ENCODE results near the gene MYL7.

Gene MYL7

DNA sequence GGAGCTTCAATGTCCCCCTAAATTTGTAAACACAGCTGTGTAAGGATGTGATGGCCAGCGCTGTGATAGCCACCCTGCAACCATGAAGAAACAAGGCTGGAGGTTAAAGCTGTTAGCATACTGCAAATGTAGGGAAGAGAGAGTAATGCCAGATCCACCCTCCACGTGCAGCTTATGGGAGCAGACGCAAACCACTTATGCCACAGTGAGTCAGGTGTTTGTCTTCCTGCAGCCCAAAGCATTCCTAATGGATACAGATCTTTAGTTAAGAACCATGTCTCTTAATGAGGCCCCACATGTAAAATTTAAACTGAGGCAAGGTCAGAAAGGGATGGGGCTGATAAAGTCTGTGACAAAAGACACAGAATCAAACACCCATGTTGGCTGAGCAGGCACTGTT lies 13.6 kb upstream of the MYL7 start:
- H3K36me3 ChIP-seq (ENCODE audit: insufficient read depth, low read length) = no peaks in the 10 kb centered on the region
- H3K9ac ChIP-seq (ENCODE audit: low read depth, low read length) = no peak overlapping the region
- no peak overlapping the region for H3K4me3 ChIP-seq (ENCODE audit: low read length)
- H3K4me1 ChIP-seq (ENCODE audit: control insufficient read depth, insufficient read depth, low read length) = peaks cover 4% of the 10 kb centered on the region
- no peak overlapping the region for H3K4me2 ChIP-seq (ENCODE audit: low read length)
- H3K9me3 ChIP-seq (replicated peaks; ENCODE audit: low read length) = no peaks in the 10 kb centered on the region
- H3K27me3 ChIP-seq (ENCODE audit: control insufficient read depth, insufficient read depth, low read length) = peaks cover 3% of the 10 kb centered on the region

DNA sequence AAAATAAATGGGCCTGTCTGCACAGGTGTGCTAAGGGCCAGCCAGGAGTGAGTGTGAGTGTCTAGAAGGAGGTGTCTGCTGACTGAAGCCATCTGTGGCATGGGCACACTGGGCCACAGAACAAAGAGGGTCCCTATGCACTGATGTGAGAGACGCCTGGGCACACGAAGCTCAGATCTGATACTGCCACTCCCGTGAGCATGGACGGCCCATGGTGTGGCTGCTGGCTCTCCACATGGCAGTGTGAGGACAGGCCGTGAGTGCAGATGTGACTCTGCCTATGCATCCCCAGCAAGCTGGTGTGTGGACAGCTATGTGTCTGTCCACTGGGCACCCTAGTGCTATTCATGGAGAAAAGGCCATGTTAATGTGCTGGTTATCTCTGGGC lies 12.8 kb upstream of the MYL7 start:
- Histone ChIP-seq H3K9ac (ENCODE audit: low read depth, low read length) (no peak overlapping the region), H3K27me3 (ENCODE audit: control insufficient read depth, insufficient read depth, low read length) (peaks cover 3% of the 10 kb centered on the region), H3K9me3 (replicated peaks; ENCODE audit: low read length) (no peaks in the 10 kb centered on the region), H3K4me2 (ENCODE audit: low read length) (no peak overlapping the region), H3K4me3 (ENCODE audit: low read length) (no peak overlapping the region), H3K4me1 (ENCODE audit: control insufficient read depth, insufficient read depth, low read length) (peaks cover 4% of the 10 kb centered on the region), H3K36me3 (ENCODE audit: insufficient read depth, low read length) (no peaks in the 10 kb centered on the region)

DNA sequence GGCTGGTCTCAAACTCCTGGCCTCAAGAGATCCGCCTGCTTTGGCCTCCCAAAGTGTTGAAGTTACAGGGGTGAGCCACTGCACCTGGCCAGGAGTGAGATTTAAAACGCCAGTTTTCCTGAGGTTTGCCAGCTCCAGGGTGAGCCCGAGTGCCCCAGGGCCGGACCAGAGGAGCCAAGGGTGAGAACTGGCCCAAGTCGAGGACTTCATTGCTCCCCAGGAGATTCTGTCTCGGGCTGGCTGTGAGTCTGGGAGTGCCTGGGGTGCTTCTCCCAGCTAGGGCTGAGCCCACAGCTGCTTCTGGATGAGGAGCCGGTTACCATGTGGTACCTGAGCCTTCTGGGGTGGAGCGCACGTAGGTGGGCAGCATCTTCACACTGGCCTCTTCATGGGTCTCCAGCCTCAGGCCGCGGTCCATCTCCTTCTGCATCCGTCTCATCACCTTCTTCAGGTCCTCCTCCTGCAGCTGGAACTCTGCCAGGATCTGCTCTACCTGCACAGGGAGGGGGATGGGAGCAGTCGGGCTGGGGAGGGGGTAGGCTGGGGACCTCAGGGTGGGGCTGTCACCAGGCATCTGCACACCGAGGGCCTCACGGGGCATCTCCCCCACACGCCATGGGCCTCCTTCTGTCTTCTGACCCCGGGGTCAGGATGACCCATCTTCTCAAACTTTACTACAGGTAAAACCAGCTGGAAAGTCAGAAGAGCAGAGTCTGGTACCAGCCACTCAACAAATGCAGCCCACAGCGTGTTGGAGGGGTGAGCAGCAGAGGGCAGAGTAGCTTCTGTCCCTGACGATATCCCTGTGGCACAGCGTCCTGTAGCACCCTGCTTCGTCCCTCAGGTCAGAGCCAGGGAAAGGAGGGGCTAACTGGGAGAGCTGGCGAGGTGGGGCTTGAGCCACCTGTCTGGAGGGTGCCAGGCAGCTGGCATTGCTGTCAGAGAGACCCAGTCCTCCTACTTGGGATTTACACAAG lies 12.1 kb upstream of the MYL7 start:
- Histone ChIP-seq H3K4me3 (ENCODE audit: low read length) (no peak overlapping the region), H3K27me3 (ENCODE audit: control insufficient read depth, insufficient read depth, low read length) (peaks cover 3% of the 10 kb centered on the region), H3K9ac (ENCODE audit: low read depth, low read length) (no peak overlapping the region), H3K36me3 (ENCODE audit: insufficient read depth, low read length) (no peaks in the 10 kb centered on the region), H3K4me1 (ENCODE audit: control insufficient read depth, insufficient read depth, low read length) (peaks cover 4% of the 10 kb centered on the region), H3K9me3 (replicated peaks; ENCODE audit: low read length) (no peaks in the 10 kb centered on the region), H3K4me2 (ENCODE audit: low read length) (no peak overlapping the region)

DNA sequence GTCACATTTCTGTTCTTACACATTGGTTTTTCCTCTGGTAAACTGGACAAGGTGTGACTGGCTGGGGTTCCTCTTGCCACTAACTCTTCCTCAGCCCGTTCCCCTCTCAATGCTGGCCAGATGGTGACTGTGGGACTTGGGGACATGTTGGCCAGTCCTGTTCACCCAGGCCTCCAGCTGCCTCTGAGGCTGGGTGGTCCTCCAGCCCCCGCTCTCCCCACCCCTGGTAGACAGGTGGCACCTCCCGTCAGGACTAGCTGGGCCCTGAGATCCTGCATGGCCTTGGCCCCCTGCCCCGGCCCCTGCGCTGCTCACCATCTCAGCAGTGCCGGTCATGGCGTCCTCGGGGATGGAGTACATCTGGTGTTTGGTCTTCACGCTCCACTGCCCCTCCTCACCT lies 10.8 kb upstream of the MYL7 start:
- H3K4me2 ChIP-seq (ENCODE audit: low read length) = no peak overlapping the region
- H3K27me3 ChIP-seq (ENCODE audit: control insufficient read depth, insufficient read depth, low read length) = peaks cover 13% of the 10 kb centered on the region
- H3K9me3 ChIP-seq (replicated peaks; ENCODE audit: low read length) = no peaks in the 10 kb centered on the region
- H3K4me1 ChIP-seq (ENCODE audit: control insufficient read depth, insufficient read depth, low read length) = peaks cover 4% of the 10 kb centered on the region
- no peaks in the 10 kb centered on the region for H3K36me3 ChIP-seq (ENCODE audit: insufficient read depth, low read length)
- no peak overlapping the region for H3K4me3 ChIP-seq (ENCODE audit: low read length)
- H3K9ac ChIP-seq (ENCODE audit: low read depth, low read length) = no peak overlapping the region

DNA sequence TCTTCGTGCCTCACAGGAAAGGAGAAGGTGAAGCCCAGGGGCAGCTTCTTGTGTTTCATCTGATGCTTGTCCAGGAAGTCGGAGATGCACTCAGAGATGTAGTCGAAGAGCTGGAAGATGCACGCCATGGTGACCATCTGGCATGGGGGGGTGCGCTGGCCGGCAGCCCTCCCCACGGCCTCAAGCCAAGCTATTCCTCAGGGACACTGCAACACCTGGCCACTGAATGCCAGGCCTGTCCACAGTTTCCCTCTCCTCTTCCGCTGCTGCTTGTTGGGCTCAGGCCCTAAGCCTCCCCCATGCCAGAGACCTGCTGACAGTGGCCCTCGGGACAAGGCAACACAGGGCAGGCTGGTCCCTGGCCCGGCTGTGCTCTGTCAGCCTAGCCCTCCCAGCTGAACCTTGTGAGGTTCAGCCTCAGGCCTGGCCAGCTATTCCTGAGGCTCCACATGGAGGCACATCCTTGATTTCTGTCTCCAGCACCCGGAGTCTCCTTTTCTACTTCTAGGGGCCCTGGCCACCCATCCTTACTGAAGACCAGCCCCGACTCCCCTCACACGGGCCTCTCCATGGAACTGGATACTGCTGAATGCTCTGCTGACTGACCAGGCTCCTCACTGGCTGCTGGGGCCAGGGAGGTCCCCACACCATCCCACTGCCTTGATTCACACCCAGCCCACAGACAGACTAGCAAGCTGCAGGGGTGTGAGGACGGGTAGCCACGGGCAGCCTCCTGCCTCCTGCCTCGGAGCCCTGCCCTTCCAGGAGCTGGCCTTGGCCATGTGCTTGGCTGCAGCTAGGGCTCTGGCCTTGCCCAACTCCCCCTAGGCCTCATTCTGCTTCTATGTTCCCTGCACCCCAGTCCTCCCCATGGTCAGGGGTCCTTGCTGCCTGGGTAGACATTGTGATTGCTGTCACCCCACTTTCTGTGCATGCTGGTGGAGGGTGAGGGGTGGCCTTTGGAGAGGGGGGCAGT lies 10.1 kb upstream of the MYL7 start:
- H3K9me3 ChIP-seq (replicated peaks; ENCODE audit: low read length) = no peaks in the 10 kb centered on the region
- H3K4me2 ChIP-seq (ENCODE audit: low read length) = no peak overlapping the region
- peaks cover 13% of the 10 kb centered on the region for H3K27me3 ChIP-seq (ENCODE audit: control insufficient read depth, insufficient read depth, low read length)
- H3K4me3 ChIP-seq (ENCODE audit: low read length) = no peak overlapping the region
- H3K36me3 ChIP-seq (ENCODE audit: insufficient read depth, low read length) = no peaks in the 10 kb centered on the region
- H3K4me1 ChIP-seq (ENCODE audit: control insufficient read depth, insufficient read depth, low read length) = peaks cover 4% of the 10 kb centered on the region
- H3K9ac ChIP-seq (ENCODE audit: low read depth, low read length) = no peak overlapping the region

DNA sequence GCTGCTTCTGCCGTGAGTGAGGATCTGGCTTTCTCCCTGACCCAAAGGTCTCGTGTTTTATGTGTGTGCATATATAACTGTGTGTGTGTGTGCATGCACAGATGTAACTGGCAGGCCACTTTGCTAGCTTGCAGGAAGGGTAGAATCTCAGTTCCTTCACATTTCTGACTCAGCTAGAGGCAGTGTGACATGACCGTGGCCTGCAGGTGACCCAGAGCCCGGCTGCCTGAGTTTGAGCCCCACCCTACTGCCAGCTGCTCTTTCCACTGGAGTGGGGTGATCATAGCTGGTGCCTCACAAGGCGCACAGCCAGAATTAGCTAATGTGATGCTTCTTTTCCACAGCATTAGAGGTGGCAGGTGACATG lies 9.3 kb upstream of the MYL7 start:
- Histone ChIP-seq H3K9ac (ENCODE audit: low read depth, low read length) (no peak overlapping the region), H3K36me3 (ENCODE audit: insufficient read depth, low read length) (no peaks in the 10 kb centered on the region), H3K4me1 (ENCODE audit: control insufficient read depth, insufficient read depth, low read length) (peaks cover 9% of the 10 kb centered on the region), H3K4me2 (ENCODE audit: low read length) (no peak overlapping the region), H3K9me3 (replicated peaks; ENCODE audit: low read length) (no peaks in the 10 kb centered on the region), H3K27me3 (ENCODE audit: control insufficient read depth, insufficient read depth, low read length) (peaks cover 14% of the 10 kb centered on the region), H3K4me3 (ENCODE audit: low read length) (no peak overlapping the region)

DNA sequence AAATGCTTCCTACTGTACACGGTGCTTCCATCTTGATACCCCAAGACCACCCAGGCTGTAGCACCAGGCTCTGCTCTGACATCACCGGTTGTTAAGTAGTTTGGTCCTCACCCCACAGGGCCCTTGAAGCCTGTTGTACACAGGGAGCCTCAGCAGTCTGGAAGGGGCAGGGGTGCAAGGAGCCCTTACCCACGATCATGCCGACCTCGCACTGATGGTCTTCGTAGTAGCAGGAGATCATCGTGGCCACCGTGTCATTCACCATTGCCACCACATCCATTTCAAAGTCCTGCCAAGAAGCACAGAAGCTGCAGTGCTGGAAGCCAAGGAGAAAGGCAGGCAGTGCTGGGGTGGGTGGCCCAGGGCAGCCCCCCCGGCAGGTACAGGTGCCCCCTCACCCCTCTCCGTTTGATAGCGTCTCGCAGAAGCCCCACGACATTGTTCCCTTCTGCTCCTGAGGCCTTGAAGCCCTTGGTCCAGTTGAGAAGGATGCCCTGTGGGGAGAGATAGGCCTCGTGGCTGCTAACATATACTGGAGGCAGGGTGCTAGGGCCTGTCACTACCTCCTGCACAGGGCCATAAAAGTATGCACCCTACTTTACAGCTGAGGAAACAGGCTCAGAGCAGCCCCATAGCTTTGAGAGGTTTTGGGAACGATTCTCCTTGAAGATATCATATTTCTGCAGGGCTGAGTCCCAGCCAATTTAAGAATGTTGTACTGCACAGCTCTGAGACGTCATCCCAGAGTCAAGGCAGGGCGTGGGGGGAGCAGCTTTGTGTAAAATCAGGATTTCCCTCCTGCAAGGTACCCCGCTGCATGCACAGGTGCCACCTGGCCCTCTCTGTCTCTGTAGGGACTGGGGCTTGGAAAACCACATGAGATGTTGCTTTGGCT lies 8.7 kb upstream of the MYL7 start:
- peaks cover 20% of the 10 kb centered on the region for H3K27me3 ChIP-seq (ENCODE audit: control insufficient read depth, insufficient read depth, low read length)
- no peaks in the 10 kb centered on the region for H3K36me3 ChIP-seq (ENCODE audit: insufficient read depth, low read length)
- no peak overlapping the region for H3K4me2 ChIP-seq (ENCODE audit: low read length)
- no peak overlapping the region for H3K4me3 ChIP-seq (ENCODE audit: low read length)
- peaks cover 10% of the 10 kb centered on the region for H3K4me1 ChIP-seq (ENCODE audit: control insufficient read depth, insufficient read depth, low read length)
- H3K9ac ChIP-seq (ENCODE audit: low read depth, low read length) = no peak overlapping the region
- no peaks in the 10 kb centered on the region for H3K9me3 ChIP-seq (replicated peaks; ENCODE audit: low read length)

DNA sequence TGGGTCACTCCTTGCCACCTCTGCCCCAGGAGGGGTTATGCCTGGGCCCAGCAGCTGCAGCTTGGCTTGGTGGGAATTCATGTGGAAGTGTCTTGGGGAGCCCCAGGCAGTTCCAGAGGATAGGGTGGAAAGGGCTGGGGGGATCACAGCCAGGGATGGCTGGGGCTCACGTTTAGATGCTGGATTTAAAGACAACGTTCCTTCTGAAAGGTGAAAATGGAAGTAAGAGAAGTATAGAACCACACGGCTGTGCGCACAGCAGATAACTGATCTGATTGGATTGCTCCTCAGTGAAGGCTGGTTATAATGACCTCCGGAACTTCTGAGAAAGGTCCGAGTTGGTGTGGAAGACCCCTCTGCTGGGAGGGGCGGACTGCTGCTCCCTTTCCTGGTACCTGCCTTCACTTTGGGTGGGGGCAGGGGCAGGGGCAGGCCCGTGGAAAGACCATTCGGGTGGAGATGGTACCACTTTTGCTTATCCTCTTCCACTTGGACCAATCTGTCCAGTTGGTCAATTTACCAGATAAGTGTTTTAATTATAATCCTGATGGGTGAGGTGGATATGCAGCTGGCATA lies 7.9 kb upstream of the MYL7 start:
- H3K36me3 ChIP-seq (ENCODE audit: insufficient read depth, low read length) = no peaks in the 10 kb centered on the region
- H3K4me3 ChIP-seq (ENCODE audit: low read length) = no peak overlapping the region
- no peak overlapping the region for H3K4me2 ChIP-seq (ENCODE audit: low read length)
- H3K9ac ChIP-seq (ENCODE audit: low read depth, low read length) = no peak overlapping the region
- no peaks in the 10 kb centered on the region for H3K9me3 ChIP-seq (replicated peaks; ENCODE audit: low read length)
- H3K4me1 ChIP-seq (ENCODE audit: control insufficient read depth, insufficient read depth, low read length) = peaks cover 10% of the 10 kb centered on the region
- H3K27me3 ChIP-seq (ENCODE audit: control insufficient read depth, insufficient read depth, low read length) = peaks cover 19% of the 10 kb centered on the region

DNA sequence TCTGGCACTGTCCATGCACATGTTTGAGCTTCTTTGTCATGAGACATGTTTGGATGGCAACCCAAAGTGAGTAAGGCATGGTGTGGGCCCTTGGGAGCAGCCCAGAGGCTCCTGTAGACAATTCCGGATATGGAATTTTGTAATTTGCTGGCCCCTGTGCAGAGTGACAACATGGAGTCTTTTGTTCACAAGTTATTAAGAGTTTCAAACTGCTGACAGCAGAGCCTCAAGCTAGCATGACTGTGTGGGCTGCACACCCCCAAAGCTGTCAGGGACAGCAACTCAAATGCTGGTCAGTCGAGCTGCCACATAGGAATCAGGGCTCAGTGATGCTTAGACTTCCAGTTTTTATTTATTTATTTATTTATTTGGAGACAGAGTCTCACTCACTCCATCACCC lies 7.0 kb upstream of the MYL7 start:
- Histone ChIP-seq H3K4me3 (ENCODE audit: low read length) (no peak overlapping the region), H3K36me3 (ENCODE audit: insufficient read depth, low read length) (no peaks in the 10 kb centered on the region), H3K9ac (ENCODE audit: low read depth, low read length) (no peak overlapping the region), H3K4me2 (ENCODE audit: low read length) (no peak overlapping the region), H3K9me3 (replicated peaks; ENCODE audit: low read length) (no peaks in the 10 kb centered on the region), H3K27me3 (ENCODE audit: control insufficient read depth, insufficient read depth, low read length) (peaks cover 23% of the 10 kb centered on the region), H3K4me1 (ENCODE audit: control insufficient read depth, insufficient read depth, low read length) (peaks cover 10% of the 10 kb centered on the region)

DNA sequence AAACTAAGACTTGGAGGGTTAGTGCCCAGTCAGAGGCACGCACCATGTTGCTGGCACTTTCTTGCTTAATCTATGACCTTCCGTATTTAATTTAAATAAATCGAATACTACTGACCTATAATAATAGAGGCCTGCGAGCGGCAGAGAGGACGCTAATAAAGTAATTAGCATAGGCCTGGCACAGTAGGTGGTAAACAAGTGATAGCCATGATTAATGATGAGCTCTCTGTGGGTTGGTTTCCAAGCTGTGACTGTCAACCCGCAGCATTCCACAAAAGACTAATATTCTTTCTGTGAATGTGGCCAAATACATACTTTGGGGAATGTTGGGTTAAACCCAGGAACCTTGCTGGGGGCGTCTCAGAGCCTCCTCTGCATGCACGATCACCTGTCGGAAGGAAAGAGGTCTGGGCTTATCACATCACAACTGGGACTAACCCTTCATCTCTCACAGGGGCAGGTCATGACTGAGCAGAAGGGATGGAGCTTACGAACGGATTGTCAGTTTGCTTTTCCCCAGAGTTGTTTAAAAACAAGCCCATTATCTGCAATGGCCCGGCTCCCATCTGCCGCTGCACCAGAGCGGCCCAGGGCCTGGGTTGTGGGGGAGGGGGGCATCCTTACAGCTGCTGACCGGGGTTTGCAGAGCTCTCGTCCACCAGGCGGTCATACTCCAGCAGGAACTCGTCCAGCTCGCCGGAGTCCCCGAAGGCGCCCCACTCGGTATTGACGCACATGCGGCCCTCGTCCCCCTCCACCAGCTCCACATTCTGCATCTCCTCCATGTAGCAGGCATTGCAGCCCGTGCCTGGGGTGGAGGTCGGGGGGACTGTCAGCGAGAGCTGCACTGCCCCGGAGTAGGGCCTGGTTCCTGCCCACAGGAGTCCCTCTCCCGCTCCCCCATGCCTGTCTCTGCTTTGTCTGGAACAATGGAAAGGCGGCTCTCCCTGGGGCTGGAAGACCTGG lies 6.2 kb upstream of the MYL7 start:
- no peak overlapping the region for H3K9ac ChIP-seq (ENCODE audit: low read depth, low read length)
- H3K4me1 ChIP-seq (ENCODE audit: control insufficient read depth, insufficient read depth, low read length) = peaks cover 10% of the 10 kb centered on the region
- H3K4me2 ChIP-seq (ENCODE audit: low read length) = no peak overlapping the region
- peaks cover 23% of the 10 kb centered on the region for H3K27me3 ChIP-seq (ENCODE audit: control insufficient read depth, insufficient read depth, low read length)
- no peaks in the 10 kb centered on the region for H3K9me3 ChIP-seq (replicated peaks; ENCODE audit: low read length)
- no peak overlapping the region for H3K4me3 ChIP-seq (ENCODE audit: low read length)
- no peaks in the 10 kb centered on the region for H3K36me3 ChIP-seq (ENCODE audit: insufficient read depth, low read length)
